Left hindlimb (tissue), 1 donor: ENCODE data around the gene TTLL11.

ENCODE experiments used
- DNase-seq: peaks from one replicate; pipeline ENCODE4 v3.0.0-alpha.2; 2018

The TTLL11 gene, protein sequence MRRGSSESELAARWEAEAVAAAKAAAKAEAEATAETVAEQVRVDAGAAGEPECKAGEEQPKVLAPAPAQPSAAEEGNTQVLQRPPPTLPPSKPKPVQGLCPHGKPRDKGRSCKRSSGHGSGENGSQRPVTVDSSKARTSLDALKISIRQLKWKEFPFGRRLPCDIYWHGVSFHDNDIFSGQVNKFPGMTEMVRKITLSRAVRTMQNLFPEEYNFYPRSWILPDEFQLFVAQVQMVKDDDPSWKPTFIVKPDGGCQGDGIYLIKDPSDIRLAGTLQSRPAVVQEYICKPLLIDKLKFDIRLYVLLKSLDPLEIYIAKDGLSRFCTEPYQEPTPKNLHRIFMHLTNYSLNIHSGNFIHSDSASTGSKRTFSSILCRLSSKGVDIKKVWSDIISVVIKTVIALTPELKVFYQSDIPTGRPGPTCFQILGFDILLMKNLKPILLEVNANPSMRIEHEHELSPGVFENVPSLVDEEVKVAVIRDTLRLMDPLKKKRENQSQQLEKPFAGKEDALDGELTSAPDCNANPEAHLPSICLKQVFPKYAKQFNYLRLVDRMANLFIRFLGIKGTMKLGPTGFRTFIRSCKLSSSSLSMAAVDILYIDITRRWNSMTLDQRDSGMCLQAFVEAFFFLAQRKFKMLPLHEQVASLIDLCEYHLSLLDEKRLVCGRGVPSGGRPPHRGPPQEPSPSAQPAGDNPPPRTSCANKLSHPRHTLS

DNA sequence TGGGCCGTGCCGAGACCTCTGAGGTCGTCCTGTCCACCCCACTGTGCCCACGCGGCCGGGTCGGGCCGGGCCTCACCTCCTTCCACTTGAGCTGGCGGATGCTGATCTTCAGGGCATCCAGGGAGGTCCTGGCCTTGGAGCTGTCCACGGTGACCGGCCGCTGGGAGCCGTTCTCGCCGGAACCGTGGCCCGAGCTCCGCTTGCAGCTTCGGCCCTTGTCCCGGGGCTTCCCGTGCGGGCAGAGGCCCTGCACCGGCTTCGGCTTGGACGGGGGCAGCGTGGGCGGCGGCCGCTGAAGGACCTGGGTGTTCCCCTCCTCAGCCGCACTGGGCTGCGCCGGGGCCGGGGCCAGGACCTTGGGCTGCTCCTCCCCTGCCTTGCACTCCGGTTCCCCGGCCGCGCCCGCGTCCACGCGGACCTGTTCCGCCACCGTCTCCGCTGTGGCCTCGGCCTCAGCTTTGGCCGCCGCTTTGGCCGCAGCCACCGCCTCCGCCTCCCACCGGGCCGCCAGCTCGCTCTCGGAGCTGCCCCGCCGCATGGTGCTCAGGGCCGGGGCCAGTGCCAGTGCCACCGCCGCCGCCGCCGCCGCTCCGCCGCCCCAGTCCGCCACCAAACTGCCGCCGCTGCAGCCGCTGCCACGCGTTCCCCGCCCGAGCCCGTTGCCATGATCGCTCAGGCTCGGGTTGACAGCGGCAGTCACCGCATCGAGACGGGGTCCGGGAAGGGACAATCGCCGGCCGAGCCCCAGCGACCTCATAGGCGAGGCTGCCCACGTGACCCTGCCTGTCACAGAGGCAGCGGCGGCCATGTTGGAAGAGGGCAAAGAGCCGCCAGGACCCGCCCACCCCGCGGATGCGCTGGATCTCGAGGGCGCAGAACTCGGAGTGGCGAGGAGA, at the start of gene TTLL11:
Gene TTLL11, minus strand, starts transcription at position 698 of the 896 bp plus-strand sequence. Its CDS starts 160 bp downstream, at position 538.
- peak; percentile 96 for DNase-seq

DNA sequence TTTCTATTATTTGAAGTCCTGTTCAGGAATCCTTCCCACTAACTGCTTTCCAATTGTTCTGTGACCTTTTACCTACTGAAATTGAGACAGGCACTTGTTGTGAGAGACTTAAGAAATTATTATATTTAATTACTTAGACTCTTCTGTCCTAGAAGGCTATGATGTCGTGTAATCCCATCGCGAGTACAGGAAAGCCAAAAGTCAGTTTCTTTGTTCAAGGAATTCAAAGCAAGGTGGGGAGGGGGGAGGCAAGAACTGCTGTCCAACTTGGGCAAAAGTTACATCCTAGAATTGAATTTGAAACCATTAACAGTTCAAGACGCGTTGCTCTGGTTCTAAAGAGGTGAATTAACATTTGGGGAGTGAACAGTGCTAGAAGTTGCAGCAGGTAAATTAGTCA, 48.6 kb upstream of the TTLL11 start:
- DNase-seq: no peak

DNA sequence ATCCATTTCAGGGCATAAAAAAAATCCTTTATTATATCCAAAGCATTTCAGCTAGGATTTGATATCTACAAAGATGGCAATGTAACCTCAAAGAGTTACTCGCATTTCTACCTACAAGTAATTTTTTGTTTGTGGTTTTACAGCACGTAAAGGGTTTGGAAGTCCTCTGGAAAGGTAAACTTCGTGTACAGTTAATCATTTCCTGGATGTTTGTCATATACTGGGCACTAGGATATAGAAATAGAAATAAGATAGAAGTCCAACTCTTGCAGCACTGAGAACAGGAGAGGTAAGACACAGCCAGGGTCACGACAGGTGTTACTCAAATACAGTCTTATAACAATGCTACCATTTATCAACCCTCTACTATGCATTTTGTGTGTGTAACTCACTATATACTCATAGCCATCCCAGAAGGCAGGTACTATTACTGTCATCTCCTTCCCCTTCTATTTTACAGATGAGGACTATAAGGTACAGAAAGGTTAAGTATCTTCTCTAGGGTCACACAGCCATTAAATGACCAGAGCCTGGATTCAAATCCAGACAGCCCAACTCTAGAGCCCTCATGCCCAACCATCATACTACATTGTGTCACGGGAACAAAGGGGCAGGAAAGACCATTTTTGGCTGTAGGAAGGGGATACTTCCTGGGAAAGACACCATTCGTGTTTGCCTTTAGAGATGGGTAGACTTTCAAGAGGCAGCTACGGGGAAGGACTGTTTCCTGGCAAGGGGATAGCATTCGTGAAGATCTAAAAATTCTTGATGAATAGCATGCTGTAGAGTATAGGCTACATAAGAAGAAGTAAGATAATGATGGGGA, 47.5 kb upstream of the TTLL11 start:
- DNase-seq: no peak

DNA sequence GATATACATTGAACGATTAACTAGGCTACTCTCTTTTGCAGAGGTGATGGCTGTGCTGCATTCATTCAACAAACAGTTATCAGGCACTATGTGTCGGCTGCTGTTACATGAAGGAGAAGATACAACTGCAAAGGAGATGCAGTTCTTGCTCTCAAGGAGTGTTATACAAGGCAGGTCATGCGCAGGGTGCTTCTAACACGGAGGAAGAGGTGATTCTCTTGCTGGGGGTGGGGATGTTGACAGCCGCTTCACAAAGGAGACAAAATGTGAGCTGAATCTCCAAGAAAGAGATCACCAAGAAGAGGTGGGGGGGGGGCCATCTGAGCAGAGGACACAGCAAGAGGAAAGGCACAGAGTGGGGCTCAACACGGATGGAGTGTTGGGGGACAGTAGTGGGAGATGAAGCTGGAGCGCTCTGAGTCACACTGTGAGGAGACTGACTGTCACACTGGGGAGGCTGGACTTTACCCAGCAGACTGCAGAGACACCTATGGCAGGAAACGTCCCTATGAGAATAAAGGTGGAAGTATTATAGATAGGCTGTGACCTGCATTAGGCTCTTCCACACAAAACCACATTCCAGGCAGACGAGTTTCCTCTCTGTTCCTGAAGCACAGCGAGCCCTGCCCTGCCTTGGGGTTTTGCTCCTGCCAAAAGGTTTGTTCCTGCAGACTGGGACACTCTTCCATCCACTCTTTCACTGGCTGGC, 45.6 kb upstream of the TTLL11 start:
- DNase-seq: no peak

DNA sequence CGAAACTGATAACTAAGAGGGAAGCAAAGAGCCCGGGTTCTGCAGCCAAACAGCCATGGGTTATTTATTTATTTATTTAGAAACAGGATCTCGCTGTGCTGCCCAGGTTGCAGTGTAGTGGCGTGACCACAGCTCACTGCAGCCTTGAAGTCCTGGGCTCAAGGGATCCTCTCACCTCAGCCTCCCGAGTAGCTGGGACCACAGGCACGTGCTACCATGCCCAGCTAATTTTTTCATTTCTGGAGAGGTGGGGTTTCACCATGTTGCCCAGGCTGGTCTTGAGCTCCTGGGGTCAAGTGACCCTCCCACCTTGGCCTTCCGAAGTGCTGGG, 42.4 kb upstream of the TTLL11 start:
- no peak for DNase-seq

DNA sequence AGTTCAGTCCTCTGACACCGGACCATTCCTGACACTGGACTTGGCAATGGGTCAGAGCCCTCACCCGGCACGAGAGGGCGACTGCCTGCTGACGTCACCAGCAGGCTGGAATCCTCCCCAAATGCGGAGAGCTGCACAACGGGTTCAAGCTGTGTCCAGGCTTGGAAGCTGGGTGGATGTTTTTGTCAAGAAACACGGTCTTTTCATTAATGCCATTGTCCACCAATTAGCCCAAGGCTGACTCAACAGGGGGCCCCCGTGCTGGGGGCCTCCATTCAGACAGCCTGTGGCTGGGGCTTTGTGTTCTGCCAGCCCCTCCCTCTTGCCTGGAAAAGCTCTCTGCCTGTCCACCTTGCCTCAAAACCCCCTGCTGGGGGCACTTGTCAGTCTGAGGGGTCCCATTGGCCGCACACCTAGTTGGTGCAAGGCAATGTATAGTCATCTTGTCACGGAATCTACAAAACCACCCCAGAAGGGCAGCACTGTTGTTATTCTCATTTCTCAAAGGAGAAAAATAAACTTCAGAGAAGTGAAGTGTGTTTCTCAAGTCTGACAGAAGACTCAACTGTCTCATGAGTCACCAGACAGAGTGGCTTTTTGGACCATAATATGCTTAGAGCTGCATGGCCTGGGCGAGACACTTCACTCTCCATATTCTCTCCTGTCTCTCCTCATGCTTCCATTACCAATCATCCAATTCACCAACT, 41.9 kb upstream of the TTLL11 start:
- no peak for DNase-seq

DNA sequence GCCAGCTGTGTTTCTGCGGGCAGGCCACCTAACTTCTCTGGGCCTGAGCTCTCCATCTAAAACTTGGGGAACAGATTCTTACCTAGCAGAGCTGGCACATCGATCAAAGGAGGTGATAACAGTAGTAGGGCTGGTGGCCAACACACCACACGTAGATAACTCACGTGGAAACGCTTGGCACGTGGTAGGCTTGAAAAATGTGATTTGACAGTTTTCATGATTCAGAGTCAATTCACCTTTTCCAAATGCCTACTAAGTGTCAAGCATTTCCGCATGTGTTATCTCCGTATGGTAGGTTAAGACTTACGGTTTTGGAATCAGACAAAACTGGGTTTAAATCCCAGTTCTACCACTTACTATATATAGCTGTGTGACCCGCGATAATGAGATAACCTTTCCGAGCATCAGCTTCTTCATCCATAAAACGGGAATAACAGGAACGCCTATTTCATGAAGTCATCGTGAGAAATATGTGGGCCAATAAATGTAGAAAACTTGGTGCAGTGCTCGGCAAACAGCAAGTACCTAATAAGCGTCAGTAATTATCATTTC, 41.0 kb upstream of the TTLL11 start:
- DNase-seq: no peak

DNA sequence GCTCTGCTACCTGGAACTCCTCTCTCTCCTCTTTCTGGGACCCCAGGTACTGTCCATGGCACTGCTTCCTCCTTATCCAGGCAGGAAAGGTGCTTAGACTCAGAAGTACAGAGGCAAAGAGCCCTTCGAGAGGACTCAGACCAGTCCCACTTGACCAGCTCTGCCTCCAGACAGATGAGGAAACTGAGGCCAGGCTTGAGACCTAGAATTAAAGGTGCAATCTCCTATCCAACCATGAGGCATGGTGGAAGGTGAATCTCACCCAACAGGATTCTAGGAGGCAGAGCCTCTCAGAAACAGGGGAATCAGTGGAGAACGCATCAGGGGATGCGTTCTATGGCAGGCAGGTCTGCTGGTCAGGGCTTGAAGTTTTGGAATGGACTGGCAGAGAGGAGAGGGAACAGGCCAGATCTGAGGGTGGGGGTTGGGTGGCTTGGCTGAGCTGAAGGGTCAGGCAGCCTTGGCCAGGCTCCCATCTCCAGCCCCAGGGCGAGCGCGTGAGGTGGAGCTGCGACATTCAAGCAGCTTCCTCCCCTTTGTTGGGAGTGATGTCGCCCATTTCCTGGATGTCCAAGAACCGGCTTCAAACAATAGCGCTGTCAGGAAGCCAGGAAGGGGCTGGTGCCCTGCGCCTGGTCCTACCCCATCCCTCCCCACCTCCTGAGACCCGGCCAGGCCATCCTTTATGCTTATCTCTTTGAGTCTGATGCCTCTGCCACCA, 40.3 kb upstream of the TTLL11 start:
- DNase-seq: no peak

DNA sequence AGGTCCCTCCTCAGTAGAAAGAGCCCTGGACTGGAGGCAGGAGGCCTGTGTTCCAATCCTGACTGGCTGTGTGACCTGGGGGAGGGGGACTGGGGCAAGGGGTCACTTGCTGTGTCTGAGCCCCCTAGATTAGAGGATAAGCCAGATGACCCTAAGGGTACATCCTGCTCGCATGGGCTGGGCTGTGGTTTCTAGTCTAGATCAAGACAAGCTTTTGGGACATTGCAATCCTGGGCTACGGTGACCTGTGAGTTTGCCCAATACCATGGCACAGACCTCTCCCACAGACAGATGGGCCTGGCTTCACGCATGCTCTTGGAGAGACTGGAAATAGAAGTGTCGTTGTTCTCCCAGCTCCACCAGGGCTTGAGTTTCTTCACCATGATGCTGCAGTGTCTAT, 39.4 kb upstream of the TTLL11 start:
- DNase-seq: no peak

DNA sequence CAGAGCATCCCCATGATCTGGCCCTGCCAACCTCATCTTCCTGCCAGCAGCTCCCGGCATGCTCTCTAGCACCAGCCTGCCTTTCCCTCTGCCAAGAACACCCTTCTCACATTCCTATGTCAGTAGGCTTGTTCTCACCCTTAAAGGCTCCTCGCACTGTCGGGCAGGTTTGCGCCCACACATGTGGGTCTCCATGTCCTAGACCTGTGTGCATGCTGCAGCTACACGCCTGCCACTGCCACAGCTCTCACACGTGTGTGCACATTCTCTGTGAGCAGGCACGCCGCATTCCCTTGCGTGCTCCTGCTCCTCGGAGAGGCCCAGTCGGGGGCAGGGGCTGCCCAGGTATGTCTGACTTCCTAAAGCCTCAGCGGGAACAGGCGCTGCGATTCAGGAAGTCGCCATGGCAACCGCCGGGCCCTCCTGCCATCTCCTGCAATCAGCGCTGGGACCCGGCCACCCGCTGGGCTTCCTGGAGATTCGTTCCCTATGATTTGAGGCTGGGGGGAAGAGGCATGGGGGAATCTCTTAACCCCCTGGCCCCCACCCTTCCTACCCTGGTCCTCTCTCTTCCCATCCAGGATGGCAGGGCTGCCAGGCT, 38.4 kb upstream of the TTLL11 start:
- DNase-seq: peak; percentile 66

DNA sequence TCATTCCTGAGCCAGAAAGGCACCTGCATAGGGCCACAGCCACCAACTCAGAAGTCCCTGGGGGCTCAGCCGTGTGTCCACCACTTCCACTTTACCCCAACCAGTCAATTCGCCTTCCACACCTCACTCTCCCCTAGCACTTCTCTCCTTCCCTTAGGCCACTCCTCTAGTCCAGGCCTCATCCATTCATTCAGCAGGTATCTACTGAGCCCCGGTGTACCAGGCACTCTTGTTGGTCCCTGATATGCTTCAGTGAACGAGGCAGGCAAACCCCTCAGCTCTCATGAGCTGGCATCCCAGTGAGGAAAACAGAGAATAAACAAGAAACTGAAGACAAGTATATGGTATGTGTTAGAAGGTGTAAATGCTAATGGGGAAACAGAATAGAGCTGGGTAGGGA, 37.7 kb upstream of the TTLL11 start:
- no peak for DNase-seq

DNA sequence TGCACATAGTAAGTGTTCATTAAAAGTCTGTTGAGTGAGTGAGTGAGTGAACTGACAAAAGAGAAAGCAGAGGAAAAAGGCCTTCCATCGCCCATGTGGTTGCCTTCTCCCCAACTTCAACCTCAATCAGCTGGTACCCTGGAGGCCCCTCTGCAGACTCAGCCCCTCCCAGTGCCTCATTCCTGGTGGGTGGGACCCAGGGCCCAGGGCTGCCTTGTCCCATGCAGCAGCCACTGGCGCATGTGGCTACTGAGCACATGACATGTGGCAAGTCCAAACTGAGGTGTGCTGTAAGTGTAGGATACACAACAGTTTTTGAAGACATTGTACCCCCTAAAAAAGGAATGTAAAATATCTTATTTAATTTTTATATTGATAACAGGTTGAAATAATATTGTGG, 36.9 kb upstream of the TTLL11 start:
- no peak for DNase-seq

DNA sequence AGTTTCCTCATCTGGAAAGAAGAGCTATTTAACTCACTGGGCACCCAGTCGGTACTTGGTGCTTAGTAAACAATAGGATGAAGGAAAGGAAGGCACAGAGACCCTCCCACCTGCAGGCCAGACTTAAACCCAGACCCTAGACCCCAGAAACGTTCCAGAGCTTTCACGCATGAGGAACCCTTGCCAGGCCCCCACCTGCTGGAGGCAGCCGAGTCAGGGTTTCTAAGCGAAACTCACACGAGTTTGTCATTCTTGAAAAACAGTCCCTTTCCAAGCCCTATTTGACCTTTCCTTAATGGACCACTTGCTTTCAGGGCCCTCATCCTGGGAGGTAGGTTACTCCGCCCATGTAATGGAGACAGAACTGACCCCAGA, 35.8 kb upstream of the TTLL11 start:
- no peak for DNase-seq

DNA sequence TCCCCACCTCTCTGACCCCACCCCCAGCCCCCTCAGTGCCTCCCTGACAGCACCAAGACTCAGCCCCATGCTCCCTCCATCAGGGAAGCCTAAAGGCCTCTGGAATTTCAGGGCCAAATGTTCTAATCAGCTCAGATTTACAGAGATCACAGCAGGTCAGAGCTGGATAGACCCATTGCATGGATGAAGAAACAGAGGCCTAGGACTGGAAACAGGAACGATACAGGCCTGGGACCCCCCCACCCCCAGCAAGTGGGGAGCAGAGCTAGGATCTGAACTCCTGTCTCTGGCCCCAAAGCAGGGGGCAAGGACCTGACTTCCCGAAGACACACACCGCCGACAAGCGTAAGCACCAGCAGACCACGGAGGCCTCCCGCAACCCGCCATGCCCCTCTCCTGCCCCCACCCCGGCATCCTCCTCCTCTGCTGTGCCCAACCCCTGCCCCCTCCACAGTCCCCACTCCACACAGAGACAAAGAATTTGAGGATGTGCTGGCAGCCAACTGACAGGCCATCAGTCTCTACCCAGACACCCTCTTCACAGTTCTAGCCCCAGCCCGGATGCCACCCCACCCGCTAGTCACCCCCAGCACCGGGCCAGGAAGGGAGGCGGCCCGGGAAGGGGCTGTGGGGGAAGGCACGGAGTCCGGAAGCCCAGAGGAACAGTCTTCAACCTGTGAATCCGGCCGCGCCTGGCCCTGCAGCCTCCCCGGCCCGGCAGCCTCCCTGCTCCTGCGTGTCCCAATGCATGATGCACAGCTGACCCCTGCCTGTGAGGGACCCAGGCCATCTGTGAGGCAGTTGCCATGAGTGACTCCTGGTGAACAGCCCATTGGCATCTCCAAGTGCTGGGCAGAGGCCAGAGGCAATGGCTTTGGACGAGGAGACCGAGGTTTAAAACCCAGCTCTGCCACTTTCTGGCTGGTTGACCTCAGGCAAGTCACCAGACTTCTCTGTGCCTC, 35.2 kb upstream of the TTLL11 start:
- DNase-seq: no peak

DNA sequence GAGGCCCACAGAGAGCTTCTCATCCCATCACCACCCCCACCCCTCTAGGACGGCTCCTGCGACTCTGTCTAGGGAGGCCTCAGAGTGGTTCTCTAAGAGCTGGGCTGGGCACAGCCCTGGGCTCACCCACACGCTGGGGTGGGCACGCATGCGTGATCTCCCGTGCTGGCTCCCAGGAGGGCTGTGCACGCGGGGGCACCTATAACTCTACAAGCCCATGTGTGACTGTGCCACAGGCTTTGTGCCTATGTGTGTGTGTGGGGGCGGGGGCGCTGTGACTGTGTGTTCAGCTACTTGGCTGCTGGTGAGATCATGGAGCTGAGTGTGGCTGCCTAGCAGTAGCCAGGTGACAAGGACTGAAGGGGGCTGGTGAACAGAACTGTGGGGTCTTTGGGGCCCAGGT, 34.3 kb upstream of the TTLL11 start:
- DNase-seq: no peak

DNA sequence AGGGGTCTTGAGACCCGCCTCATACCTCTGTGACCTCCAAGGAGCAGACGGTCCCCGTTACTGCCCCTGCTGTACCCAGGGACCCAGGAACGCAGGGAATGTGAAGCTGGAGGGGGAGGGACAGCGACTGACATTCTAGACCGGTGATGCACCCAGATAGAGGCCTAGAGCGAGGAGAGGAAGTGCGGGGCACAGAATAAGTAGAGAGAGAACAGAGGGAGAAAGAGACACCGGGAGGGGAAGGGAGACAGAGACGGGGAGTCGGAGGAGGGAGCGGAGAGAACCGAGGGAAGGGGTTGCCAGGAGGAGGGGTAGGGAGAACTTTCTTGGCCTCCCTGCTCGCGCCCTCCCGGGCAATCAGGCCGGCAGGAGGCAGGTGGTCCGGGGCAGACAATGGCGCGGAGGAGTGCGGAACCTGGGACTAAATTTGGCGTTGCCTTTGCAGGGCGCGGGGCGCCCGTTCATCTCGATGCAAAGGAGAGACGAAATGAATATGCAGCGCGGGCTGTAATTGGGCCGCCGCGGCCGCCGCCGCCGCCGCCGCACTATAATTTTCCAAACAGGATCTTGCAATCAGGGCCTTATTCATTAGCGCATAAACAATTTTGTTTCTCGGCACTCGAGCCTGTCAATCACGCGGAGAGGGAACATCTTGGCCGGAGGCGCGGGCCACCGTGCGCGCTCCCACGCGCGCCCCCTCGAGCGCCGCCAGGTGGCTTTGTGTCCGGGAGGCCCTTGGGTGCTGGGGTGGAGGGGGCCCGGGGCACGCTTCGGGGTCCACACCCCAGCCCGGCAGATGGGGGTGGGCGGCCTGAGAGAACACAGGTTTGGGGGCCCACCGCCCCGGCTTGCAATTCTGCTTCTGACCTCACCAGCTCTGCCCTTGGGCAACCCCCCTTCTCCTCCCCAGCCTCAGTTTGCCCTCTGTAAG, 33.5 kb upstream of the TTLL11 start:
- DNase-seq: no peak
